IPS DF 19.7 (cell line): ENCODE measurements around the gene PAFAH1B1.
"Not testable (repeated sequence)": the region's sequence is repeated elsewhere in the genome, so short reads cannot be mapped to it uniquely, and the experiment has no call there.

Experiments used
- DNase-seq: peaks from one replicate; pipeline ENCODE4 v3.0.0-alpha.2; 2013; ENCODE audit warnings: low read depth, low spot score

PAFAH1B1 gene

DNA sequence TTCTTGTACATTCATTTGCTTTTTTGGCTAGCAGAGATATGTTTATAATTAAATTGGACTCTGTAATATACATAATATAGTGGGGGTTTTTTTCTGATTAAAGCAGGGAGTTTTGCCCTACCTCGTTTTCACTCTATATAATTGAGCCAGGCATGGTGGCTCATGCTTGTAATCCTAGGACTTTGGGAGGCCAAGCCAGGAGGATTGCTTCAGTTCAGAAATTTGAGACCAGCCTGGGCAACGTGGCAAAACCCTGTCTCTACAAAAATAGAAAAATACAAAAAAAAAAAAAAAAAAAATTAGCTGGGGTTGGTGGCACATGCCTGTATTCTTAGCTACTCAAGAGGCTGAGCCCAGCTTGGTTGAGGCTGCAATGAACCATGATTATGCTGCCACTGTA is 42.2 kb downstream of the PAFAH1B1 start:
- DNase-seq = no peak

GRCh38 chr17:2636169-2636930 is 42.9 kb downstream of the PAFAH1B1 start:
- DNase-seq = no peak

DNA sequence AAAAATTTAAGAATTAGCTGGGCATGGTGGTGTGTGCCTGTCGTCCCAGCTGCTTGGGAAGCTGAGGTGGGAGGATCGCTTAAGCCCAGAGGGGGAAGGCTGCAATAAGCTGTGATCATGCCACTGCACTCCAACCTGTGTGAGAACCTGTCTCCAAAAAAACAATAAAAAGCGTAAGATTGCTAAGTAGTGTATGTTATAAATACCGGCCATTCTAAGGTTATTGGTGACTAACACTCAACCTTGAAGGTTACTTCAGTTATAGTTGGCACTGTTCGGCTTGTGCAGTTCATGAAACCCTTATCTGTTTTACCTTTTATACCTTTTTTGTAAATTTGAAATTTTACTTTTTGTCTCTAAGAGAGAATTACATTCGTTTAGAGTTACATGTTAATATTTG is 44.0 kb downstream of the PAFAH1B1 start:
- DNase-seq = no peak

DNA sequence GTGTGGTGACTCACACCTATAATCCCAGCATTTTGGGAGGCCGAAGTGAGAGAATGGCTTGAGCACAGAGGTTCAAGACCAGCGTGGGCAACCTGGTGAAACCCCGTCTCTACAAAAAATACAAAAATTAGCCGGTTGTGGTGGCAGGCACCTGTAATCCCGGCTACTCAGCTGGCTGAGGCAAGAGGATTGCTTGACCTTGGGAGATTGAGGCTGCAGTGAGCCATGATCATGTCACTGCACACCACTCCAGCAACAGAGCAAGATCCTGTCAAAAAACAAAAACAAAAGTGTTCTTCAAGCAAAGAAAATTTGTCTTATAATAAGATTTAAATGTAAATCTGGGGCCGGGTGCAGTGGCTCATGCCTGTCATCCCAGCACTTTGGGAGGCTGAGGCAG is 51.5 kb downstream of the PAFAH1B1 start:
- no peak for DNase-seq

- DNase-seq = no peak
These were observed 54.5 kb downstream of the PAFAH1B1 start for GRCh38 chr17:2647957-2648356.

DNA sequence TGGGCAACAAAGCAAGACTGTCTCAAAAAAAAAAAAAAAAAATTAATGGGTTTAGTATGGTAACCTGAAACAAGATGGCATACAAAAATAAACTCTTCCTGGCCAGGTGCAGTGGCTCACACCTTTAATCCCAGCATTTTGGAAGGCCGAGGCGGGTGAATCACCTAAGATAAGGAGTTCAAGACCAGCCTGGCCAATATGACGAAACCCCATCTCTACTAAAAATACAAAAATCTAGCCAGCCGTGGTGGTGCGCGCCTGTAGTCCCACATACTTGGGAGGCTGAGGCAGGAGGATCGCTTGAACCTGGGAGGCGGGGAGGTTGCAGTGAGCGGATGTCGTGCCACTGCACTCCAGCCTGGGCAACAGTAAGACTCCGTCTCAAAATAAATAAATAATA is 55.7 kb downstream of the PAFAH1B1 start:
- no peak for DNase-seq

DNA sequence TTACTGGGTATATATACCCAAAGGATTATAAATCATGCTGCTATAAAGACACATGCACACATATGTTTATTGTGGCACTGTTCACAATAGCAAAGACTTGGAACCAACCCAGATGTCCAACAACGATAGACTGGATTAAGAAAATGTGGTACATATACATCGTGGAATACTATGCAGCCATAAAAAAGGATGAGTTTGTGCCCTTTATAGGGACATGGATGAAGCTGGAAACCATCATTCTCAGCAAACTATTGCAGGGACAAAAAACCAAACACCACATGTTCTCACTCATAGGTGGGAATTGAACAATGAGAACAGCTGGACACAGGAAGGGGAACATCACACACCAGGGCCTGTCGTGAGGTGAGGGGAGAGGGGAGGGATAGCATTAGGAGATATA is 59.5 kb downstream of the PAFAH1B1 start:
- not testable (repeated sequence) for DNase-seq

- no peak for DNase-seq
These were observed 62.1 kb downstream of the PAFAH1B1 start for GRCh38 chr17:2655546-2655945.

GRCh38 chr17:2656283-2656682 is 62.8 kb downstream of the PAFAH1B1 start:
- no peak for DNase-seq

GRCh38 chr17:2659337-2659736 is 65.9 kb downstream of the PAFAH1B1 start:
- DNase-seq = not testable (repeated sequence)

GRCh38 chr17:2660410-2660809 is 67.0 kb downstream of the PAFAH1B1 start:
- not testable (repeated sequence) for DNase-seq

GRCh38 chr17:2672026-2672425 is 78.6 kb downstream of the PAFAH1B1 start:
- DNase-seq = no peak

GRCh38 chr17:2679247-2679646 is 85.8 kb downstream of the PAFAH1B1 start:
- DNase-seq = not testable (repeated sequence)

- DNase-seq = no peak
These were observed 87.5 kb downstream of the PAFAH1B1 start for GRCh38 chr17:2680961-2681360.

DNA sequence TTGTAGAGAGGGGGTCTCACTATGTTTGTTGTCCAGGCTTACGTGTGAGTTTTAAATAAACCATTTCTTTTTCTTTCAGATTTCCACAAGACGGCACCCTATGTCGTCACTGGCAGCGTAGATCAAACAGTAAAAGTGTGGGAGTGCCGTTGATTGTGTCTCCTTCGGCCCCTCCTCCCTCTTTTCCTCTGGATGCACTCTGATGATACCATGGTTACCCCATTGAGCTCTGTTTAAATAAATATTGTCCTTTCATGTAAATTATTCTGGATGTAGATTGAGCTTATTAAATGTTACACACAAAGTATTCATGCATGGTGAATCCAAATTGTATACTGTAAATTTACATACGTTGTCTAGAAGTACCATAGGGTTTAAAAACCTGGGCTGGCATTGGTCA is 88.2 kb downstream of the PAFAH1B1 start:
- DNase-seq = no peak

DNA sequence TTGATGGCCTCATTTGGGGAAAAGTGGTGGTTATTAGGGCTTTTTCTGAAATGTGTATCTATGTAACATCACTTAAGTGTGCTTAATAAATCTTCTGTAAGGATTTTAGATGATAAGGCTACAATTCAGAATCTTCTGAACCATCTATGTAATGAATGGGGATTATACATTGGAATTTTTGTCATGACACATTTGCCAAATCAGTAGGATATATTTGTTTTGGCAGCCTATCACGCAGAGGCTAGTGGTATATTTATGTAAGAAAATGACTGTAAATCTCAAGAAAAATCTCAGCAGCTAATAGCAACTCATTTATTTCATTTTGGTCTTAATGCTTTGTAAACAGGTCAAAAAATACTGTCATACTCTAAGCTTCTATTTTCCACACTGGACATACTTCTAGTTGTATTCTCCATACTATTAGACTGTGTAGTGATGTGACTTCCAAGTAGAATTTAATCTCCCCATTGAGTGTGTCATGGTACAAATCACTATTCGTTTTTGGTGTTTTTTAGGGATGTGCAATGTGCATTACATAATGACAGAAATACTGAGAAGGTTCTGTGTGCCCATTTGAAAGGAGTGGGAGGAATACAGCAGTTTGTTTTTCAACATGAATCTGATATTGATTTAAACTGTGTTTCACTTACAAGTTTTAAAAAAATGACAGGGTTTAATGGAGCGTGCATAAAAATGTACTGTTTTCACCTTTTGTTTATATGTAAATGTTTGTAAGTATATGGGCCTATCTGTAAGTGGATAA is 88.9 kb downstream of the PAFAH1B1 start:
- DNase-seq = no peak

- DNase-seq = no peak
These were observed 90.5 kb downstream of the PAFAH1B1 start for GRCh38 chr17:2683912-2684311.

DNA sequence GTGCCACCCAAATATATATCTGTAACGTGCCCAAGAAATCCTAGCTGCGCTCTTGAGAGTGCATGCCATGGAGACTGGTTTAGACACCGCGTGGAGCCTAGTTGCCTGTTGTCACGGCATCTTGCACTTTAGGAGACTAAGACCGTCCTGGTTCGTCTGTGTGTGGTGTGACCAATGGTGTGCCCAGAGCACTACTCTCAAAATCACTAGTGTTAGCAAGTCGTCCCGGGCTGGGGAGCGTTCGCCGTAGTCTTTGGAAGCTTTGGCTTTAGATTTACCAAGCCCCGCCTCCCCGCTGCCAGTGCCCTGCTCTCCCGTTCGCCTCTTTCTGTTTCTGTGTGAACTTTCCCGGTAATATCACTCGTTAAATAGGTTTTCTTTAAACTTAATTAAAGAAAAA is 91.1 kb downstream of the PAFAH1B1 start:
- DNase-seq = no peak

GRCh38 chr17:2685696-2686095 is 92.2 kb downstream of the PAFAH1B1 start:
- DNase-seq = no peak

GRCh38 chr17:2687074-2687418 is 93.6 kb downstream of the PAFAH1B1 start:
- no peak for DNase-seq

GRCh38 chr17:2688351-2689342 is 95.2 kb downstream of the PAFAH1B1 start:
- DNase-seq = no peak
